Esophagus muscularis mucosa (tissue), 3 donors: ENCODE results near the gene BAIAP2L1.

ENCODE experiments used
- CTCF ChIP-seq, 3 experiments: fragments of 200-600 bp in 2 of 3; fragments of 450-650 bp in 1 of 3; sonication (generic) in 2 of 3; IDR thresholded peaks; one replicate each; pipeline ENCODE4 v1.5.1; 2017 to 2019; ENCODE audit warnings: antibody characterized with exemption in 3 of 3, mild to moderate bottlenecking in 2 of 3, moderate library complexity in 1 of 3
- POLR2A ChIP-seq: fragments of 450-650 bp; IDR thresholded peaks from one replicate; pipeline ENCODE4 v1.6.1; 2017; ENCODE audit warnings: antibody characterized with exemption, moderate library complexity, mild to moderate bottlenecking, low read depth
- POLR2AphosphoS5 ChIP-seq, 2 donors: sonication (generic); formaldehyde crosslinking; IDR thresholded peaks; one replicate each; pipeline ENCODE4 v1.6.1; 2017; ENCODE audit warnings: antibody characterized with exemption in 2 of 2

- TF ChIP-seq CTCF (IDR thresholded peaks at IDR 0.05): no peak
- TF ChIP-seq POLR2A: no peak
- TF ChIP-seq POLR2AphosphoS5 (IDR thresholded peaks at IDR 0.05): no peak
Observed at GRCh38 chr7:98307971-98308466, 92.9 kb downstream of the BAIAP2L1 start.
